GM19328 (cell line): ENCODE data around the gene CCDC88C.

Experiments
- ATAC-seq: cut with Tn5 transposase; IDR thresholded peaks from one replicate; pipeline ENCODE4 v1.9.1; 2021; ENCODE audit warnings: mild to moderate bottlenecking, moderate library complexity; ENCODE audit not compliant: unreplicated experiment

The CCDC88C gene

GRCh38 chr14:91313852-91314251, 103.8 kb downstream of the CCDC88C start:
- ATAC-seq, result no peak

DNA sequence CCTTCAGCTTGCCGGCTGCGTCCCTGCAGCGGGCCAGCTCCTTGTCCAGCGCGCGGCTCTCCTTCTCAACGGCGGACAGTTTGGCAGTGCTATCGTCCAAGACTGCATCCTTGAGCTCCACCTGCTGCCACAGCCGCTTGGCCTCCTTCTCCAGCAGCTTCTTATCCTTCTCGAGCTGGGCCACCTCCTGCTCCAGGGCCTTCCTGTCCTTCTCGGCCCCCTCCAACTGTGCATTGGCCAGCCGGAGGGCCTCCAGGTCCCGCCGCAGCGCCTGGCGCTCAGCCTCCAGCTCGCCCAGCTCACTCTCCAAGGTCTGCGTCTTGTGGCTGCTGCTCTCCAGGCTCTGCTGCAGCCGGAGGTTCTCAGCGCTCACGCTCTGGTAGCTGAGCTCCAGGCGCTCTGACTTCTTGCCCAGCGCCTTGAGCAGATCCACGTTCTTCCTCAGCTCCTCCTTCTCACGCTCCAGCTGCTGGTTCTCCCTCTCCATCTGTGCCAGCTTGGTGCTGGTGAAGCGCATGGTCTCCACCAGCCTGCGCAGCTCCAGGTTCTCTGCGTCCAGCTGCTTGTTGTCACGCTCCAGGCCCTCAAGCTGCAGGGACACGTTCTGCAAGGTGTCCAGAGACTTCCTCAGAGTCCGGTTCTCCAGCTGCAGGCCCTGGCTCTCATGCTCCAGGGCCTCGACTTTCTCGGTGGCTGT, 104.3 kb downstream of the CCDC88C start:
- ATAC-seq, result no peak

DNA sequence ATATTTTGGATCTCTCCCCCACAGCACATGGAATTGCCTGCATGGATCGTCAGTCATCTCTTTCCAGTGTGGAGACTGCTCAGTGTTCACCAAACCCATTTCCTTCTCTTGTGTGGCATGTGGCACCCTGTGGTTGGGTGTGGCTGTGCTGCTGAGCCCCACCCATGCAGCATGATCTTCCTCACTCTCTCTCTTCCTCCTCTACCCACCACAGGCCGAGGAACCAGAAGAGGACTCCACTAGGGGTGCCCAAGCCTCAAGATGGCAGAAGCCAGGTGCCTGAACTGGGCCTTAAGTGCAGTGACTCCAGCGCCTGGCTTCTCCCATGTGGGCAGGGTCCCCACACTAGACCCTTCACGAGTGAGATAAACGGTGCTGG, 106.3 kb downstream of the CCDC88C start:
- ATAC-seq, result no peak

- ATAC-seq, result no peak
Measured at GRCh38 chr14:91310606-91311283, 106.9 kb downstream of the CCDC88C start.

- no peak for ATAC-seq
Measured at GRCh38 chr14:91309756-91310280, 107.8 kb downstream of the CCDC88C start.

GRCh38 chr14:91308337-91308736, 109.3 kb downstream of the CCDC88C start:
- ATAC-seq, result no peak

- no peak for ATAC-seq
Measured at GRCh38 chr14:91307652-91308051, 110.0 kb downstream of the CCDC88C start.

DNA sequence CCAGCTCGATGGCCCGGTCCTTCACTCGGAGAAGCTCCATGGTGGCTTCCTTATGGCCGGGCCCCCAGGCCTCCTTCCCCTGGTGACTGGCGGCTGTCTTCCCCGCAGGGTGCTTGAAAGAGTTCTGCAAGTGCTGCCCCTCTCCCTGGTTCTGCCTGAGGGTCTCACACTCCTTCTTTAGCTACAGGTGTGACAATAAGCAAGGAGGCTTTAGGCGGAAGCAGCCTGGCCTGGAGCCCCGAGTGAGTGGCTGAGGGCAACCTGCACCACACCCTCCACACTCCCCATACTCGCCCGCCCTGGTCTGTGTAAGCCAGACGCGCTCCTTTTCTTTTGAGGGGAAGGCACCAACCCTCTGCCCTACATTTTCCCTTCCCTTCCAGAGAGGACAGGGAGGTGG, 110.6 kb downstream of the CCDC88C start:
- ATAC-seq, result no peak

GRCh38 chr14:91306547-91306946, 111.1 kb downstream of the CCDC88C start:
- ATAC-seq, result no peak

DNA sequence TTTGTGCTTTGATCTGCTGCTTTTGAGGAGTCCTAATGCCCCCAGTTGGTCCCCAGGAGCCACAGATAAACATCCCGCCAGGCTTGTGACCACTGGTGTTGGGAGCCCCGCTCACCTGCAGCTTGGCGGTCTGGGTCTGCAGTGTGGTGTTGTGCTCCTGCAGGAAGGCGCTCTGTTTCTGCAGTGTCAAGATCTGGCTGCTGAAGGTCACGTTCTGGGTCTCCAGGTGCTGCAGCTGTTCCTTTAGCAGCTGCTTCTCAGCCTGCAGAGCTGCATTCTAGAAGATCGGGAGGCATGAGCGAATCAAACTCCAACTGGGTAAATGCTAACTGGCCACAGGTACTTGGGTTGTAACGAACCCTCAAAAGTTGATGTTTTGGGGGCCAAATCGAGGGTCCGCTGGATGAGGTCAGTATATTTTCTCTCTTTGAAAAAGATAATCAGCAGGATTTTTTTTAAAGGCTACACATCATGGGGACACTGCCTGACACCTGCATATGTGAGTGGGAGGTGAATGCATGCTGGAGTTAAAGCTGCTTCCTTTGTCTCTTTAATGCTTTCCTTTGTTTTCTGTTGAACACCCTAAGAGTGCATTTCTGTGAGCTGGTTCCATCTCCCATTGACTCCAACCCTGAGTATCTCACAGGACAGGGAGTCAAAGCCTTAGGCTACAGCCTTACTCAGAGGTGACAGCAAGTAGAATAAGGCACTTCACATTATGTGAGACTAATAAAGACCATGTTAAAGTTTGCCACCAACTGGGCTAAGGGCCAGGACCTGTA, 111.8 kb downstream of the CCDC88C start:
- no peak for ATAC-seq

DNA sequence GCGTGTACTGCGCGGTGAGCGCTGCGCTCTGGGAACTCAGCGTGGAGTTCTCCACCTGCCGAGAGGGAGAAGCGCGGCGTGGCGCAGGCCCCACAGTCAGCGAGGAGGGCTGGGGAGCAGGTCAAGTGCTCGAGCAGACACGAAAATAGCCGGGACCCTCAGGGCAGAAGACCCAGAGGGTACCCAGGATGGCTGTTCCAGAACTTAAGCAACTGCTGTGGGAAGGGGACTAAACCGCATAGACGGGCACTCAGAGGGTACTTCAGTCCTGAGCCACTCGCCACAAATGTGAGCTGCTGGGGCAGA, 113.7 kb downstream of the CCDC88C start:
- ATAC-seq, result no peak

GRCh38 chr14:91303091-91303923, 114.3 kb downstream of the CCDC88C start:
- ATAC-seq, result no peak

DNA sequence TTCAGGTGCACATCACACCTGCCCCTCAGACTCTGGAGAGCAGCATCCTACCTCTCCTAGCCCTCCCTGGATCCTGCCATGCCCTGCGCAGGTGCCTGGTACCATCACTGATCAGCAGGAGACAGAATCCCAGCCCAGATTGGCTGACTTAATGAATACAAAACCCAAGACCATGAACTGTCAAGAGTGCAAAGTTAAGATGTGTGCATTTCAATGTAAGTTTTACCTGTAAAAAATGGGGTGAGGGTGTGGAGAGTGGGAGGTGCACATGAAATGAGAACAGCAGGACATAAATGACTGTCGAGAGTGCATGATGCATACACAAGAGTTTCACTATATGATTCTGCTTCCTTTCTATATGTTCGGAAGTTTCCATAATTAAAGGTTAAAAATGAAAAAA, 115.2 kb downstream of the CCDC88C start:
- no peak for ATAC-seq

DNA sequence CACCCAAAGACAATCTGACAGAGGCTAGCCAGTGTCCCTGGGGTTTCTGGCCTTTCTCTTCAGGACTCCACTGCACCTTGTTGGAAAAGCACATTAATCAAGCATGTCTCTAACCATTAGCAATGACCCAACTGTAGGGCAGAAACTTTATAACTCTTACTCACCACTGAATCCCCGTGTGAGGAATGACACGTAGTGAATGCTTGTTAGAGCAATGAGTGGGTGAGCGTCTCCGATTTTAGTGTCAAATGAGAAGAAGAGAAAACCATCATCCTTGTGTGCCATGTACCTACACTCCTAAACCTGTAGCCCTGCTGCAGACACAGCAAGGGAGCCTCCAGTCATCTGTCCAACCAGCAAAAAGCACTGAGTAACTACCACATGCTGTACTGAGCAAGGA, 116.7 kb downstream of the CCDC88C start:
- ATAC-seq, result no peak

GRCh38 chr14:91300283-91300895, 117.2 kb downstream of the CCDC88C start:
- no peak for ATAC-seq

- no peak for ATAC-seq
Measured at GRCh38 chr14:91299121-91300115, 118.2 kb downstream of the CCDC88C start.

DNA sequence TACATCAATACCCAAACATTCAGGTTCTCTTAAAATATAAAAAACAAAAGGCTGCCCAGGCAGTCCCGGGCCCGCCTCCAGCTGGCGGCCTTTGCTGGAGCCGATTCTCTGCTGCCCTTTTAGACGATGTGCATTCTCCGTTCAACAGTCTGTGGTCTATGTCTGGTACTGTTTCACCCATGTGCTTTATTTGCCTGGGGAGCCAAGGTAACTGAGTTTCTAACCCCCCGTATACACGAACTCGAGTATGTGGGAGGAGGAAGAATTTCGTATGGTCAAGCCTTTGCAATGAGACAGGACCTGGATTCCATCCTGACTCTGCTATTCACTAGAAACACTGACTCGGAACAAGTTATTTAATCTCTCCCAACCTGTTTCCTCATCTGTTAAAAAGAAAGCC, 119.0 kb downstream of the CCDC88C start:
- no peak for ATAC-seq

- no peak for ATAC-seq
Measured at GRCh38 chr14:91297081-91297711, 120.4 kb downstream of the CCDC88C start.
